NCI-H2081 (cell line): ENCODE results near the gene IRS2.

Source experiments
- DNase-seq, 2 experiments: peaks; one replicate each; lab custom pipeline; 2025; lab: John Stamatoyannopoulos, UW

IRS2 gene

GRCh38 chr13:109807345-109807744 is 21.0 kb upstream of the IRS2 start:
- no peak for DNase-seq

GRCh38 chr13:109804654-109805053 is 18.3 kb upstream of the IRS2 start:
- DNase-seq: no peak

- no peak for DNase-seq
Observed at GRCh38 chr13:109803825-109804224, 17.4 kb upstream of the IRS2 start.

GRCh38 chr13:109802936-109803335 is 16.6 kb upstream of the IRS2 start:
- no peak for DNase-seq

GRCh38 chr13:109795011-109795410 is 8.6 kb upstream of the IRS2 start:
- DNase-seq: no peak

GRCh38 chr13:109794095-109794494 is 7.7 kb upstream of the IRS2 start:
- no peak for DNase-seq

- no peak for DNase-seq
Observed at GRCh38 chr13:109792416-109793059, 6.2 kb upstream of the IRS2 start.

- peak in 1 of 2 experiments; percentile 54 for DNase-seq
Observed at GRCh38 chr13:109790942-109791605, 4.7 kb upstream of the IRS2 start.

- no peak for DNase-seq
Observed at GRCh38 chr13:109790086-109790485, 3.7 kb upstream of the IRS2 start.

- DNase-seq: no peak
Observed at GRCh38 chr13:109789262-109789661, 2.9 kb upstream of the IRS2 start.

- no peak for DNase-seq
Observed at GRCh38 chr13:109788372-109789111, 2.2 kb upstream of the IRS2 start.

- DNase-seq: peak in 1 of 2 experiments; percentile 47
Observed at GRCh38 chr13:109787135-109787954, 962 bp upstream of the IRS2 start.

GRCh38 chr13:109785892-109786450 is 412 bp downstream of the IRS2 start:
- DNase-seq: no peak

- peak in 1 of 2 experiments; percentile 28 for DNase-seq
Observed at GRCh38 chr13:109785141-109785891, 1.1 kb downstream of the IRS2 start.

GRCh38 chr13:109784590-109785140 is 1.7 kb downstream of the IRS2 start:
- DNase-seq: peak; percentile 55 to 64

- DNase-seq: no peak
Observed at GRCh38 chr13:109783815-109784589, 2.4 kb downstream of the IRS2 start.

GRCh38 chr13:109783447-109783814 is 3.0 kb downstream of the IRS2 start:
- DNase-seq: no peak

GRCh38 chr13:109782823-109783431 is 3.5 kb downstream of the IRS2 start:
- no peak for DNase-seq

GRCh38 chr13:109782066-109782822 is 4.1 kb downstream of the IRS2 start:
- DNase-seq: no peak
